Kasumi-1 (cell line): ENCODE results near the gene ADSS1.

Experiments used
- DNase-seq, 2 experiments: peaks; one replicate each; lab custom pipeline; 2025; lab: John Stamatoyannopoulos, UW

The ADSS1 gene

DNA sequence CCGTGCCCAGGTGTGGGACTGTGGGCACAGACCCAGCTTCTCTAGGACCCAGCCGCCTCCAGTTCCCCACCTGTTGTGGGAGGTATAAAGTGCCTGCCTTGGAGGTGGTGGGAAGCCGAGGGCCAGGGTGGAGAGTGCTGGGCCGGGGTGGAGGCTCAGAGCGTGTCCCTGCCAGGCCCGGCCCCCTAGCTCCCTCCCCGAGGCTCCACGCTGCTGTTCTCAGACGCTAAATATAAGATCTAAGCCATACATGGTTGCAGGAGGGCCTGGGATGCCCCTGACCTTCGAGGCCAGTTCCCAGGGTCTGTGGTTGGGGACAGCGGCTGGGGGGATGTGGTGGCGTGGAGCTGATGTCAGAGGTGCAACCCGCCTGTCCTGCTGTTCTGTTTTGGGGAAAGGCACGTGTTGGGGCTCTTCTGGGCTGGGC is 23.8 kb upstream of the ADSS1 start:
- no peak for DNase-seq

DNA sequence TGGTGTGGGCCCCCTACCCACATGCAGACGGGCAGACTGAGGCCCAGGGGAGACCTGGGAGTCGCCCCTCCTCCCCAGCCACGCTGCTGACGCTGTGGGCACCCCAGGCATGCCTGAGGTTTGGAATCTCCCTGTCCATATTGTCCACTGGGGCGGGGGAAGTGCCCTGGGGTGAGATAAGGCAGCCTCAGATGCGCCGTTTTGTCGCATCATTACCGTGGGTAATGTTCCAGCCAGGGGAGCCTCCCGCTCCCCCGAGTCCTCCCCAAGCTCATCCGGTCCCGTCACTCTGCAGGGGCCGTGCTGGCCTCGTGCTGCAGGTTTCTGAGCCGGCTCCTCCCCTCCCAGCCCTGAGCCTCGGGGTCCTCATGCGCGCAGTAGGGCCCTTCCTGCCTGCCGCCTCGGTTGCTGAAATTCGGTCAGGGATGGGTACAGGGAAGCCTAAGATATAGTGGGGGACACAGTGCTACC is 23.2 kb upstream of the ADSS1 start:
- no peak for DNase-seq

GRCh38 chr14:104701383-104702076 is 22.5 kb upstream of the ADSS1 start:
- no peak for DNase-seq

- no peak for DNase-seq
Observed at GRCh38 chr14:104702106-104702505, 21.9 kb upstream of the ADSS1 start.

GRCh38 chr14:104702673-104703072 is 21.4 kb upstream of the ADSS1 start:
- DNase-seq: no peak

DNA sequence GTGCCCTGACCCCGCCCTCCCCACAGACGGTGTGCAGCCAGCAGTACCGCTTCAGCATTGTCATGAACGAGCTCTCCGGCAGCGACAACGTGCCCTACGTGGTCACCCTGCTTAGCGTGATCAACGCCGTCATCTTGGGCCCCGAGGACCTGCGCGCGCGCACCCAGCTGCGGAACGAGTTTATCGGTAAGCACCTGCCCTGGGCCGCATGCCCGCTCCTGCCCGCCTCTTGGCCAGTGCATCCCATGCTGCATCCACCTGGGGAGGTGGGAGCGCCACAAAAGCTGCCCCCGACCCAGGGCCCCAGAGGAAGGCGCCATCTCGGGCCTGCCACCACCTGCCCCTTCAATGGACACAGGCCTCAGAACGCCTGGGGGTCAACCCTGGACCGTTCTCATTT is 20.8 kb upstream of the ADSS1 start:
- DNase-seq: no peak

DNA sequence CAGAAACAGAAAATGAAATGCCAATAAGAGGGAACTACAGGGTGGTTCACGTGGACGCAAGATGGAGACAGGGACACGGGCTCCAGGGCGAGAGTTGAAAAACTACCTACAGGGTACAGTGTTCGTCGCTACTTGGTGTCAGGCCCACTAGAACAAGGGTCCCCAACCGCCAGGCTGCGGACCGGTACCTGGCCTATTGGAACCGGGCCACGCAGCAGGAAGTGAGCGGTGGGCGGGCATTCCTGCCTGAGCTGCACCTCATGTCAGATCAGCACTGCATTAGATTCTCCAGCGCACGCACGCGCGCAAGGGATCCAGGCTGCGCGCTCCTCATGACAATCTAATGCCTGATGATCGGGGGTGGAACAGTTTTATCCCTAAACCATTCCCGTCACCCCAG is 19.8 kb upstream of the ADSS1 start:
- DNase-seq: no peak

- no peak for DNase-seq
Observed at GRCh38 chr14:104705340-104706047, 18.5 kb upstream of the ADSS1 start.

DNA sequence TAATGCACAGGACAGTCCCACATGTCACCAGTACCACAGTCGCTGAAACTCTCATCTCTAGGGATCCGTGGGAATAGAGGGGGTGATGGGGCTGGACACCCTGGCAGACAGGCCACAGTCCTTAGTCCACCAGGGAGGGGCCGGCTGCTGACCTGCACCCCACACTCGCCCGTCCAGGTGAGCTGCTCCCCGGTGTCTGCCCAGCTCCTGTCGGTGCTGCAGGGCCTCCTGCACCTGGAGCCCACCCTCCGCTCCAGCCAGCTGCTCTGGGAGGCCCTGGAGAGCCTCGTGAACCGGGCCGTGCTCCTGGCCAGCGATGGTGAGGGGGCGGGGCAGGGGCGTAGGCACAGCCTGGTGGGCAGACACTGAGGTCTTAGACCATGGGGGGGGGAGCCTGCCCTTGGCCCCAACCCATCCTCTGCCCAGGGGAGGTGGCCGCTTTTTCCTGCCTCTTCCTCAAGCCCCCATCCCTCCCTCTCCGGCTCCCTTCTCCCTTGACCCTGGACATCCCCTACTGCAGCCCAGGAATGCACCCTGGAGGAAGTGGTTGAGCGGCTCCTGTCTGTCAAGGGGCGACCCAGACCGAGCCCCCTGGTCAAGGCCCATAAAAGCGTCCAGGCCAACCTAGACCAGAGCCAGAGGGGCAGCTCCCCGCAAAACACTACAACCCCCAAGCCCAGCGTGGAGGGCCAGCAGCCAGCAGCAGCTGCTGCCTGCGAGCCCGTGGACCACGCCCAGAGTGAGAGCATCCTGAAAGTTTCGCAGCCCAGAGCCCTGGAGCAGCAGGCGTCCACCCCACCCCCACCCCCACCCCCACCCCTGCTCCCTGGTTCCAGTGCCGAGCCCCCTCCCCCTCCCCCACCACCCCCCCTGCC is 17.1 kb upstream of the ADSS1 start:
- DNase-seq: no peak

- no peak for DNase-seq
Observed at GRCh38 chr14:104707608-104708595, 16.1 kb upstream of the ADSS1 start.

- peak; percentile 38 to 41 for DNase-seq
Observed at GRCh38 chr14:104708606-104709268, 15.3 kb upstream of the ADSS1 start.

- no peak for DNase-seq
Observed at GRCh38 chr14:104709387-104710039, 14.5 kb upstream of the ADSS1 start.

- no peak for DNase-seq
Observed at GRCh38 chr14:104710071-104710735, 13.8 kb upstream of the ADSS1 start.

GRCh38 chr14:104712881-104713734 is 10.9 kb upstream of the ADSS1 start:
- DNase-seq: peak; percentile 81 to 82

GRCh38 chr14:104714066-104714465 is 10.0 kb upstream of the ADSS1 start:
- DNase-seq: no peak

DNA sequence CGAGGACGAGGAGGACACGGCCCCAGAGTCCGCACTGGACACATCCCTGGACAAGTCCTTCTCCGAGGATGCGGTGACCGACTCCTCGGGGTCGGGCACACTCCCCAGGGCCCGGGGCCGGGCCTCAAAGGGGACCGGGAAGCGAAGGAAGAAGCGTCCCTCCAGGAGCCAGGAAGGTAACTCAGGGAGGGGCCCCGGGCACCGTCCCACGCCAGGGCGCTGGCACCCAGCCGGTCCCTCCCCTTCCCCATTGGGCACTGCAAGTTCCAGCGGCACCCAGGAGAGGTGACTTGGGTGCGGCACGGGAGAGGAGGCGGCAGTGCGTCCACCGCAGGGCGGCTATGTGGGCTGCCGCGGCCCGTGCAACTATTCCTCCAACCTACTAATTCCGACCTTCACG is 9.3 kb upstream of the ADSS1 start:
- DNase-seq: no peak

- no peak for DNase-seq
Observed at GRCh38 chr14:104715416-104715815, 8.6 kb upstream of the ADSS1 start.

DNA sequence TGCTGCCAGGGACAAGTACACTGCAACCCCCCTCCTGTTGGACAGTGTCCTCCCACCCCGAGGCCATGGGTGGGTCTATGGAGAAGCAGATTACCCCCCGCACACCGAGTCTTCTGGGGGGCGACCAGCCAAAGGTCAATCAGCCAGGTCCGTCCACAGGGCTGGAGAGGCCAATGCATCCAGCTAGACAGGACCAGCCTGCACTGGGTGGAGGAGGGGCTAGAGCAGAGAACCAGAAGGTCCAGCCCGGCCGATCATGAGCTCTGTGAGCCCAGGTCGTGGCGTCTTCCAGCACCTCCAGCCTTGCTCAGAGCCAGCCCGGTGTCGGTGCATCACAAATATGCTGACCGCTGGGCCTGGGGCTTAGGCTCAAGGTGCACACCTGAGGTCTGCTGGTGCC is 8.2 kb upstream of the ADSS1 start:
- no peak for DNase-seq

DNA sequence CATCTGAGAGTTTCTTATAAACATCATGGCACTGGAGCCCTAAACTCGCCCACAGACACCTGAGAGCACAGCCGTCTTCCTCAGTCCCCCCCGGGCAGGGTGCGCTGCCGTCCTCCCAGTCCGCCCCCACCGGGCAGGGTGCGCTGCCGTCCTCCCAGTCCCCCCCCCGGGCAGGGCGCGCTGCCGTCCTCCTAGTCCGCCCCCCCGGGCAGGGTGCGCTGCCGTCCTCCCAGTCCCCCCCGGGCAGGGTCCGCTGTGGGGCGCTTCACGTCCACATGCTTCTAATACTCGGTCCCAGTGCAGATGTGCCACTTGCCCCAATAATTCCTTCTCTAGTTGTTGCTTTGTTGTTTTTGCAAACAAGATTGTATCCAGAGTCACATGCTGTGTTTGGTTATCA is 6.9 kb upstream of the ADSS1 start:
- no peak for DNase-seq
